Breast epithelium (tissue), 4 donors: ENCODE results near the gene NDUFS7. TPM values are rescaled to one million over a fixed set of nuclear protein-coding genes. Genes with fewer than 3 reads are reported as not detected.
A peak's percentile ranks its signal among the peaks of the same experiment; 100 is the strongest.

ENCODE experiments used
- DNase-seq, 2 donors: peaks; one replicate each; pipeline ENCODE4 v3.0.0-alpha.2; 2019; ENCODE audit warnings: low spot score in 2 of 2
- H3K27ac ChIP-seq, 2 donors: fragments of 200-600 bp; sonication (generic) in 1 of 2; one replicate each; pipeline ENCODE4 v1.5.1; 2016 to 2019; ENCODE audit warnings: mild to moderate bottlenecking in 1 of 2
- H3K27me3 ChIP-seq, 2 donors: fragments of 200-600 bp; sonication (generic) in 1 of 2; one replicate each; pipeline versions ENCODE4 v1.5.1 to v1.6.0; 2017 to 2019; ENCODE audit warnings: control low read depth in 1 of 2, mild to moderate bottlenecking in 1 of 2
- H3K36me3 ChIP-seq: fragments of 200-600 bp; one replicate; pipeline ENCODE4 v1.5.1; 2019
- H3K4me1 ChIP-seq, 2 donors: fragments of 200-600 bp; sonication (generic); one replicate each; pipeline ENCODE4 v1.5.1; 2016 to 2019; ENCODE audit warnings: control low read depth in 1 of 2
- H3K4me3 ChIP-seq, 3 donors: fragments of 200-600 bp; sonication (generic); 1 replicate in 2 of 3; 2 replicates in 1 of 3; pipeline ENCODE4 v1.5.1; 2016 to 2019; ENCODE audit warnings: mild to moderate bottlenecking in 3 of 3, moderate library complexity in 2 of 3
- H3K9me3 ChIP-seq, 2 donors: fragments of 200-600 bp; sonication (generic) in 1 of 2; one replicate each; pipeline ENCODE4 v1.5.1; 2016 to 2019; ENCODE audit warnings: control low read depth in 1 of 2
- POLR2A ChIP-seq: fragments of 450-650 bp; IDR thresholded peaks from one replicate; pipeline ENCODE4 v1.6.1; 2016; ENCODE audit warnings: antibody characterized with exemption, mild to moderate bottlenecking, moderate library complexity
- POLR2AphosphoS5 ChIP-seq, 3 donors: sonication (generic); formaldehyde crosslinking; IDR thresholded peaks; one replicate each; pipeline ENCODE4 v1.6.1; 2017; ENCODE audit warnings: antibody characterized with exemption in 3 of 3
- intact Hi-C: fragments of 100-400 bp; cut with DNase I; formaldehyde crosslinking; loops from one replicate; pipeline ENCODE4 v1.15.1; 2023; ENCODE audit warnings: low total_unique reads
- total RNA-seq, 3 donors: library from RNA; depleted of rRNA; stranded (reverse); fragments of >200 nt; gene quantifications; one replicate each; pipeline ENCODE4 v1.1.0, GENCODE V29; 2016
- TF ChIP-seq, protein P1 (sequence below), 3 donors: fragments of 450-650 bp; IDR thresholded peaks; one replicate each; pipeline ENCODE4 v1.5.1; 2016 to 2017; ENCODE audit warnings: antibody characterized with exemption in 3 of 3, mild to moderate bottlenecking in 3 of 3, moderate library complexity in 3 of 3

The NDUFS7 gene
- total RNA-seq, 3 donors from 2014 or later, result 67.5 to 122 (median 67.5) TPM

DNA sequence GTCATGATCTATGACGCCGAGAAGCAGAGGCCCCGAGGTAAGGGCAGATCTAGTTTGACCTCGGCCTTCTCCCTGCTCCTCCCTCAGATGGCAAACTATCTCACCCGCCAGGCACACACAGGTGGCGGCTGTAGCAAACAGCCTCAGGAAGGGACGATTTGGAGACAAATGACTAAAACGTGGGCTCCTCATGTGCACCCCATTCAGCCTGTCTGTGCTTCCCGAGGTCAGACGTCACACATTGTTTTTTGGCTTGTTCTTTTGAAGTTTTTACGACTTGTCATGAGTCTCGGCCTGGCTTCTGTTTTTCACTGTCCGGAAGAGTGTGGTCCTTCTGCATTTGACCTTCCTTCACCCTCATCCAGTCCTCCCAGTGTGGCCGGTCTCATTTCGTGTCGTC lies 38.7 kb downstream of the NDUFS7 start:
- Histone ChIP-seq H3K27me3 (no peaks in the 10 kb centered on the region), H3K36me3 (no peaks in the 10 kb centered on the region), H3K27ac (peak overlapping the region in 1 of 2 donors; percentile 25), H3K4me3 (no peak overlapping the region), H3K4me1 (peaks cover 7 to 12% of the 10 kb centered on the region in 2 donors), H3K9me3 (no peaks in the 10 kb centered on the region)
- TF ChIP-seq POLR2AphosphoS5 (IDR thresholded peaks at IDR 0.05) (no peak), POLR2A (no peak)
- TF ChIP-seq, protein P1, sequence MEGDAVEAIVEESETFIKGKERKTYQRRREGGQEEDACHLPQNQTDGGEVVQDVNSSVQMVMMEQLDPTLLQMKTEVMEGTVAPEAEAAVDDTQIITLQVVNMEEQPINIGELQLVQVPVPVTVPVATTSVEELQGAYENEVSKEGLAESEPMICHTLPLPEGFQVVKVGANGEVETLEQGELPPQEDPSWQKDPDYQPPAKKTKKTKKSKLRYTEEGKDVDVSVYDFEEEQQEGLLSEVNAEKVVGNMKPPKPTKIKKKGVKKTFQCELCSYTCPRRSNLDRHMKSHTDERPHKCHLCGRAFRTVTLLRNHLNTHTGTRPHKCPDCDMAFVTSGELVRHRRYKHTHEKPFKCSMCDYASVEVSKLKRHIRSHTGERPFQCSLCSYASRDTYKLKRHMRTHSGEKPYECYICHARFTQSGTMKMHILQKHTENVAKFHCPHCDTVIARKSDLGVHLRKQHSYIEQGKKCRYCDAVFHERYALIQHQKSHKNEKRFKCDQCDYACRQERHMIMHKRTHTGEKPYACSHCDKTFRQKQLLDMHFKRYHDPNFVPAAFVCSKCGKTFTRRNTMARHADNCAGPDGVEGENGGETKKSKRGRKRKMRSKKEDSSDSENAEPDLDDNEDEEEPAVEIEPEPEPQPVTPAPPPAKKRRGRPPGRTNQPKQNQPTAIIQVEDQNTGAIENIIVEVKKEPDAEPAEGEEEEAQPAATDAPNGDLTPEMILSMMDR (IDR thresholded peaks at IDR 0.05), result no peak
- DNase-seq, result no peak
- intact Hi-C loops, result no loop called here

DNA sequence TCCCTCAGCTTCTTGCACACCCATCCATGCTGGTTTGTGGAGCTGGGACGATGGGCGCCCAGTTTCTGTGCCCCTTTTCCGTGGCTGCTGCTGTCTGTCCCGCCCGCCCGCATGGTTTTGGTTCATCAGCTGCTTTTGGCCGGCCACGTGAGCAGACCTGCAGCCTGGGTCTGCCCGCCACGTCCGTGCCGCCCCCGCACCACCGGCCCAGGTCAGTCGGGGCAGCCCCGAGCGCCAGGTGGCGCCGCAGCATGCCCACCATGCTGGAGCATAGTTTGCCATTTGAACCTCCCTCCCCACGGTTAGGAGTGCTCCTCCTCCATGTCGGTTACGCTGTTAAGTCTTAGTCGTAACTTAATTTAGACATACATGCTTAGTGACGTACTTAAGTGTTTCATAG lies 39.2 kb downstream of the NDUFS7 start:
- no peaks in the 10 kb centered on the region for H3K9me3 ChIP-seq
- H3K4me1 ChIP-seq, result peaks cover 5 to 6% of the 10 kb centered on the region in 2 donors
- intact Hi-C loops, result no loop called here

DNA sequence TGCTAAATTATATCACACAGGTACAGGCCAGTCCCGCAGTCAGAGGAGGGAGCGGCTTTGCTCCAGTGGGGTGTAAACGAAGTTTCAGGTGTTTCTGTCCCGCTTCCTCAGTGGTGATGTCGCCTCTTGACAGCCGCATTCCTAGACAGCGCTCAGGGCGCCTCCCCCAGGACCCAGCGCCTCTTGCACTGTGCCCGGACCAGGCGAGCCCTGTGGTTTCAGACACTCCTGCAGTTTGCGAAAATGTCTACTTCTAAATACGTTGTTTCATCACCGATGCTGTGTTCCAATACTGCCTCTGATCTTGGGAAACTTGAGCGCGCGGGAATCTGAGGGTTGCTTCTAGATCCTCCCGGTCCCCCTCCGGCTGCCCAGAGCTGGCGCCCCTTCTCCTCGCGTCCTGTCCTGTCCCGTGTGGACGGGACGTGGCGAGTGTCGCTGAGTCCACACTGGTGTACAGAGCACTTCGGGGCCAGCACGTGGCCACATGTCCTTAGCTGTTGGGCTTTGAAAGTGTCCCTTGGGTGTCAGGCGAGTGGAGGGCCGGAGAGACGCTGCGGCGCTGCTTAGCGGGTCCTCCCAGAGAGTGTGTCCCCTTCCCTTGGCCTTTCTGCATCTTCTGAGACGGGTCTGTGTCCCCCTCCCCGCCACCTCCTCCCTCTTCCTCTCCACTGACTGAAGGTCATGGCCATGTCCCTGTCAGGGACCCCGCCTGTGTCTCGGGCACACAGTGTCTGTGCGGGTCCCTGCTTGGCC lies 39.9 kb downstream of the NDUFS7 start:
- no peaks in the 10 kb centered on the region for H3K9me3 ChIP-seq
- TF ChIP-seq, protein P1 (IDR thresholded peaks at IDR 0.05), result no peak
- TF ChIP-seq POLR2A, result no peak
- TF ChIP-seq POLR2AphosphoS5 (IDR thresholded peaks at IDR 0.05), result no peak
- intact Hi-C loops, result no loop called here

More for the DNA sequence above, 39.2 kb downstream of the NDUFS7 start:
- TF ChIP-seq, protein P1 (IDR thresholded peaks at IDR 0.05), result no peak
- TF ChIP-seq POLR2A (no peak), POLR2AphosphoS5 (IDR thresholded peaks at IDR 0.05) (no peak)
- Histone ChIP-seq H3K4me3 (no peak overlapping the region), H3K27me3 (no peaks in the 10 kb centered on the region), H3K27ac (no peak overlapping the region), H3K36me3 (no peaks in the 10 kb centered on the region)
- DNase-seq, result no peak

DNA sequence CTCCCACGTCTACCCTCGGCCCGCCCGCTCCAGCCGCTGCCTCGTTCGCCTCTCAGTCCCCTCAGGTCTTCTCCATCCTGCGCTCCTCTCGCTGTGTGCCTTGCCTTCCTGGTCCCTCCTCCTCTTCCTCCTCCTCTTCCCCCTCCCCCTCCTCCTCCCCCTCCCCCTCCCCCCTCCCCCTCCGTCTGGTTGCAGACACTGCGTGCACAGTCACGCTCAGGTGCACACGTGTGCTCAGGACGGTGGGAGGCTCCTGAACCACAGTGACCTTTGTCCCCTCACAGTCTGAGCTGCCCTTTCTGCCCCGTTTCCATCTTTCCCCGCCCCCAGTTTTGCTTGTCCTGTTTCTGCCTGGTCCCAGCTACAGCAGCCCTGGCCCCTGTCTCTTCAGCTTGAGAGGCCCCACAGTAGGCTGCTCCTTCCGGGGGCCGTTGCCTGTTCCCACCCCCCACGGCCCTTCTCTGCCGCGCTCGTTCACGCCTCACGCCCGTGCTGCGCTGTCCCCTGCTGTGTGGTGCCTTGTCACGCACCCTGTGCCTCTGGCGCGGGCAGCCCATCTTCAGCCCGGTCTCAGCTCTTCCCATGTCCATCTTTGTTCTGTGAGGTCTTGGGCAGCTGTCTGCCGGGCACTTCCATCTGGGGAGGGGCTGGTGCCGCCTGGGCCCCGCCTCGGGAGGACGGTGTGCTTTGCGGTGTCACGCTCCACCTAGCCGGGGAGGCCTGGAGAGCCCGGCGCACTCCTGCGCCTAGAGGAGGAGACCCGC lies 40.7 kb downstream of the NDUFS7 start:
- TF ChIP-seq, protein P1 (IDR thresholded peaks at IDR 0.05), result no peak
- TF ChIP-seq POLR2A, result no peak
- no peak for TF ChIP-seq POLR2AphosphoS5 (IDR thresholded peaks at IDR 0.05)
- Histone ChIP-seq H3K4me1 (no peaks in the 10 kb centered on the region), H3K36me3 (no peaks in the 10 kb centered on the region), H3K27ac (peak overlapping the region in 1 of 2 donors; percentile 25), H3K9me3 (no peaks in the 10 kb centered on the region), H3K27me3 (no peaks in the 10 kb centered on the region), H3K4me3 (no peak overlapping the region)
- intact Hi-C loops, result no loop called here
- DNase-seq, result no peak

More for the DNA sequence above, 39.9 kb downstream of the NDUFS7 start:
- no peak for DNase-seq
- Histone ChIP-seq H3K27me3 (no peaks in the 10 kb centered on the region), H3K4me1 (peaks cover 0 to 1% of the 10 kb centered on the region in 2 donors), H3K27ac (peak overlapping the region in 1 of 2 donors; percentile 25), H3K36me3 (no peaks in the 10 kb centered on the region), H3K4me3 (no peak overlapping the region)
